ENCODE measurements around the gene CAMSAP2. TPM values are rescaled to one million over a fixed set of nuclear protein-coding genes. Genes with fewer than 3 reads are reported as not detected.
"Not testable (repeated sequence)": the region's sequence is repeated elsewhere in the genome, so short reads cannot be mapped to it uniquely, and the experiment has no call there.

Gene CAMSAP2
- total RNA-seq, 1 experiment from 2014 or later, result 24.3 TPM

DNA sequence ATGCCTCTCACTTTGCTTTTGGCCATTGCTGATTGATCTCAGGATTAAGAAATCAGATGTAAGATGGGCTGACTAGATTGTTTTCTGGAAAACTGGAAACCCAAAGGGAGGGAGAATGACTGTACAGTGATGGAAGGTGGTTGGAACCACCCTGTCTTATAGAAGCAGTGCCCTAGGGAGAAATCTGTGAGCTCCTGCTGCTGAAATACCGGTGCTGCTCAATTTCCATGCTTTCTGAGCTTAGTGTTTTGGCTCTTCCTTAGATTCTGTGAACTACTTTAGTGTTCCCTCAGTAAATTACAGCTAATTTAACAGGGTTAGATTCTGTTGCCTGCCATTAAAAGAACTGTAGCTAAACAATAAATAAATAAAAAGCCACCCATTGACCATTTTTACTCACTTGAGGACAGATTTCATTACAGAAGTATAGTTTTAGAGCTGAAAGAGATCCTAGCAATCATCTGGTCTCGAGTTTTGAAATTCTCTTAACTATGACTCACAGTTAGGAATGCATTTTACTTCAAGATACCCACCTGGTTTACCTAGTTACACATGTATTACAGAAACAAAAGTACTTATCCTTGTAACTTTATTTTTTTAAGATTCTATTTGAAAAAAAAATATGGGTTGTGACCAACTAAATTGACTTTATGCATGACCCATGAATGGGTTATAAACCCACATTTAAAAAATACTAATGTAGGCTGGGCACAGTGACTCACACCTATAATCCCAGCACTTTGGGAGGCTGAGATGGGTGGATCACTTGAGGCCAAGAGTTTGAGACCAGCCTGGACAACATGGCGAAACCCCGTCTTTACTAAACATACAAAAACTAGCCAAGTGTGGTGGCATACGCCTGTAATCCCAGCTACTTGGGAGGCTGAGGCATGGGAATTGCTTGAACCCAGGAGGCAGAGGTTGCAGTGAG, 33.2 kb downstream of the CAMSAP2 start:
- DNase-seq, result no peak
- Histone ChIP-seq H3K36me3 (peaks cover 35% of the 10 kb centered on the region), H3K4me3 (no peak overlapping the region), H3K27me3 (no peaks in the 10 kb centered on the region), H3K9me3 (no peaks in the 10 kb centered on the region)

DNA sequence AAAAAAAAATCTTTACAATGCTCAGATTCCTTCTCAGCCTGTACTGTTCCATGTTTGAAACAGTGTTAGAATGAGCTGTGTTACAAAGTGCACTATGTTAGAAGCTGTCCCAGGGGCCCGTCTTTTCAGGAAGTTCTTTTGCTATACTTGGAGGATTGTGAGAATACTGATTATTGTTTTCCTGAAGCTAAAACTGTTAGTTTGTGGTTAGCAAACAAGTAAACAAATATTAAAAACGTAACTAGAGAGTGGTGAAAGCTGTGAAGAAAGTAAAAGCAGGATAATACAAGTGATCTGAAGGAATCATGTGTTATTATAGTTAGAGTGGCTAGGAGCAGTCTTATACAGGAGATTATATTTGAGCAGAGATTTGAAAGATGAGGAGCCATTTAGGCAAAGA, 35.6 kb downstream of the CAMSAP2 start:
- H3K4me3 ChIP-seq, result no peak overlapping the region
- no peak for DNase-seq
- H3K36me3 ChIP-seq, result peaks cover 18% of the 10 kb centered on the region
- no peaks in the 10 kb centered on the region for H3K9me3 ChIP-seq
- no peaks in the 10 kb centered on the region for H3K27me3 ChIP-seq

GRCh38 chr1:200774735-200775444, 36.2 kb downstream of the CAMSAP2 start:
- no peaks in the 10 kb centered on the region for H3K27me3 ChIP-seq
- H3K4me3 ChIP-seq, result no peak overlapping the region
- peaks cover 12% of the 10 kb centered on the region for H3K36me3 ChIP-seq
- no peak for DNase-seq
- H3K9me3 ChIP-seq, result no peaks in the 10 kb centered on the region

- Histone ChIP-seq H3K36me3 (peaks cover 9% of the 10 kb centered on the region), H3K27me3 (no peaks in the 10 kb centered on the region), H3K4me3 (no peak overlapping the region), H3K9me3 (no peaks in the 10 kb centered on the region)
- no peak for DNase-seq
Observed at GRCh38 chr1:200775850-200776249, 37.2 kb downstream of the CAMSAP2 start.

- no peaks in the 10 kb centered on the region for H3K27me3 ChIP-seq
- H3K36me3 ChIP-seq, result peaks cover 15% of the 10 kb centered on the region
- no peak overlapping the region for H3K4me3 ChIP-seq
- DNase-seq, result peak; percentile 22
- H3K9me3 ChIP-seq, result no peaks in the 10 kb centered on the region; the same call in 1 of the 2 replicates
Observed at GRCh38 chr1:200776949-200777348, 38.3 kb downstream of the CAMSAP2 start.

DNA sequence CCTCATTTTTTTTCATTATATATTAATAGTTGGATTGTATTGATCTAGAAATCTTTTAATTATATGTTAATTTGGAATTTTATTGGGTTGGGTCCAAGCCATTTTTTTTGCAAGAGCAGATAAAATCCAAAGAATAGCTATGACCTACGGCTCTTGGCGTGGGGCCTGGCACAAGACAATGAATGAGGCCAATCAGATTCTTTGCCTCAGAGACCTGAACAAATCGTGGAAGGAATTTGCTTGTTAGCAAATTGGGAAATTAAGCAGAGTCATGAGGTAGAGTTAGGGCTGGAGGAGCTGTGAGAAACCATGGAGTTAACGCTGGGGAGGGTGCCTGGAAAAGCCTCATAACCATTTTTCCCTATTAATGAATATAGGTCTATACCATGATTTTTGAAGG, 40.1 kb downstream of the CAMSAP2 start:
- Histone ChIP-seq H3K4me3 (no peak overlapping the region), H3K36me3 (peaks cover 27% of the 10 kb centered on the region), H3K9me3 (peaks cover 4% of the 10 kb centered on the region; the same call in 1 of the 2 replicates), H3K27me3 (no peaks in the 10 kb centered on the region)
- DNase-seq, result no peak

GRCh38 chr1:200779326-200779725, 40.6 kb downstream of the CAMSAP2 start:
- no peak overlapping the region for H3K4me3 ChIP-seq
- no peaks in the 10 kb centered on the region for H3K27me3 ChIP-seq
- H3K36me3 ChIP-seq, result peaks cover 30% of the 10 kb centered on the region
- H3K9me3 ChIP-seq, result peaks cover 4% of the 10 kb centered on the region; the same call in 1 of the 2 replicates
- no peak for DNase-seq

DNA sequence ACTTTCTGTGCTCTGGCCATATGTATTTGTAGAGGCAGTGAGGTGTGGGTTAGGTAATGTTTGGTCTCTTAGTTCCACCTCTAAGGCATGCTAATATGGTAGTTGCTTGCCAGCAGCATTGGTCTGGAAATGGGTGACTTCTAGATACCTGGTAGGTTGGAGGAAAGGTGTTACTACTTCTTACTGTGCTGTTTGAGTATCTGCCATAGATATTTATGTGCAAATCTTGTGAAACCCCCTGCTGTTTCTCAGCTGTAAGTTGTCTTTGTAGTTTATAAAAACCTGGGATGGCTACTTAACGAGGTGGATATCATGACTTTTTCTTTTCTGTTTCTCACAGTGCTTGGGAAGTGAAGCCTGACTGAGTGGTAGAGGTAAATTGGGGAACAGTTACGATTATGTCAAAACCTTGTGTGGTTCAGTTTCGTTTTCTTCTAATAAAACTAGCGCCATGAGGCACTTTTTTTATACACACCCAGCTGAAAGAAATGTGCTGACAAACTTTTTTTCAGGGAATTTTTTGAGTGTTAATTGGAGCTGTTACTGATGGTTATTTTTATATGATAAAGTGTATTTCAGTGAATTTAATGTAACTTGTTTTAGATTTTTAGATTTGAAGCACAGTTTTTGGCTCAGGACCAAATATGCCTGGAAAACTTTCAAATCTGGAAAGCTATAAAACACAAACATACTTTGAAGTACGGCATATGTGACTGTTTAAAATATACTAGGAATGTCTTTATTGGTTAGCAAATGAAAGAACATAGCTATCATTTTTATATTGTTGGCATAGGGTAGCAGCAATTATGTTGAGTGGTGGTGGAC, 42.1 kb downstream of the CAMSAP2 start:
- Histone ChIP-seq H3K36me3 (peaks cover 35% of the 10 kb centered on the region), H3K9me3 (peaks cover 4% of the 10 kb centered on the region; the same call in 1 of the 2 replicates), H3K27me3 (no peaks in the 10 kb centered on the region), H3K4me3 (peak overlapping the region; percentile 33)
- no peak for DNase-seq

DNA sequence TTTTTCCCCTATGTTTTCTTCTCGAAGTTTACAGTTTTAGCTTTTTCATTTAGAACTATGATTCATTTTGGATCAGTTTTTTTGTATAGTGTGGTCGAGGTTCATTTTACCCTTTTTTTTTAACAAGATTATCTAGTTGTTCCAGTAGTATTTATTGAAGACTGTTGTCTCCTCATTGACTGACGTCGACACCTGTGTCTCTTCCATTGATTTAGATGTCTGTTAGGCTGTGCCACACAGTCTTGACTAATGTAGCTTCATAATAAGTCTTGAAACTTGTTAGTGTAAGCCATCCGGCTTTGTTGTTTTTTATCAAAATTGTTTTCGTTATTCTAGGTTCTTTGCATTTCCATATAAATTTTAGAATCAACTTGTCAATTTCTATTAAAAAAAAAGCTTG, 45.2 kb downstream of the CAMSAP2 start:
- DNase-seq, result no peak
- peaks cover 42% of the 10 kb centered on the region for H3K36me3 ChIP-seq
- H3K27me3 ChIP-seq, result no peaks in the 10 kb centered on the region
- H3K9me3 ChIP-seq, result peaks cover 4% of the 10 kb centered on the region; the same call in 1 of the 2 replicates
- H3K4me3 ChIP-seq, result no peak overlapping the region

DNA sequence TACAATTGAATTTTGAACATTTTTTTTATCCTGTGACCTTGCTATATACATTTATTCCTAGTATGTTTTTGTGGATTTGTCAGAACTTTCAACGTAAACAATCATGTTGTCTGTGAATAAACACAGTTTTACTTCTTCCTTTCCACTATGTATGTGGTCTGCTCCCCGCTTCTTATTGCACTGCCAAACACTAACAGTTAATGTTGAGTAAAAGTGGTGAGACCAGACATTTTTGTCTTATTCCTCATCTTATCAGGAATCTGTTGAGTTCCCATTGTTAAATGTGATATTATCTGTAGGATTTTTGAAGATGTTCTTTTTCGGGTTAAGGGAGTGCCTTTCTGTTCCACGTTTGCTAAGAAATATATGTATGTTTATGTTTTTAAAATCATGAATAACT, 45.9 kb downstream of the CAMSAP2 start:
- H3K4me3 ChIP-seq, result no peak overlapping the region
- H3K36me3 ChIP-seq, result peaks cover 48% of the 10 kb centered on the region
- H3K27me3 ChIP-seq, result no peaks in the 10 kb centered on the region
- peaks cover 4% of the 10 kb centered on the region; the same call in 1 of the 2 replicates for H3K9me3 ChIP-seq
- no peak for DNase-seq

DNA sequence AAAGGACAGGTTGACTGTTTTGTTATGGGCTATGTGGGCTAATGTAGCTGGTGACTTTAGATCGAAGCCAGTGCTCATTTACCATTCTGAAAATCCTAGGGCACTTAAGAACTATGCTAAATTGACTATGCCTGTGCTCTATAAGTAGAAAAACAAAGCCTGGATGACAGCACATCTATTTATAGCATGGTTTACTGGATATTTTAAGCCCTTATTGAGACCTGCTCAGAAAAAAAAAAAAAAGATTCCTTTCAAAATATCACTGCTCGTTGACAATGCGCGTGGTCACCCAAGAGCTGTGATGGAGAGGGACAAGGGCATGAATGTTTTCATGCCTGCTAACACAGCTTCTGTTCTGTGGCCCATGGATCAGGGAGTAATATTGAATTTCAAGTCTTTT, 48.1 kb downstream of the CAMSAP2 start:
- DNase-seq, result no peak
- H3K36me3 ChIP-seq, result peaks cover 54% of the 10 kb centered on the region
- H3K4me3 ChIP-seq, result no peak overlapping the region
- no peaks in the 10 kb centered on the region for H3K27me3 ChIP-seq
- peaks cover 10% of the 10 kb centered on the region for H3K9me3 ChIP-seq

GRCh38 chr1:200787896-200788387, 49.2 kb downstream of the CAMSAP2 start:
- no peaks in the 10 kb centered on the region for H3K27me3 ChIP-seq
- H3K36me3 ChIP-seq, result peaks cover 47% of the 10 kb centered on the region
- H3K9me3 ChIP-seq, result peaks cover 9% of the 10 kb centered on the region
- DNase-seq, result no peak
- H3K4me3 ChIP-seq, result no peak overlapping the region

DNA sequence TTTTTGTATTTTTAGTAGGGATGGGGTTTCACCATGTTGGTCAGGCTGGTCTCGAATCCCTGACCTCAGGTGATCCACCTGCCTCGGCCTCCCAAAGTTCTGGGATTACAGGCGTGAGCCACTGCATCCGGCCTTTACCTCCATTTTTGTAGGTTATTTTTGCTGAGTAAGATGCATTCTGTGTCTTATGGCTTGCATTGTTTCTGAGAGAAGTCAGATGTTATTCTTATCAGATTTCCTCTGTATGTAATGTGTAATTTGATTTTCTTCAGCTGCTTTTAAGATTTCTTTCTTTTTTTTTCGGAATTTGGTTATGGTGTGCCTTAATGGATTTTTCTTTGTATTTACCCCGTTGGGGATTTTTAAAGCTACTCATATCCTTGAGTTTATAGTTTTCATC, 52.3 kb downstream of the CAMSAP2 start:
- H3K9me3 ChIP-seq, H3K27me3 ChIP-seq, H3K4me3 ChIP-seq, DNase-seq: not testable (repeated sequence)
- H3K36me3 ChIP-seq, result peaks cover 39% of the 10 kb centered on the region

DNA sequence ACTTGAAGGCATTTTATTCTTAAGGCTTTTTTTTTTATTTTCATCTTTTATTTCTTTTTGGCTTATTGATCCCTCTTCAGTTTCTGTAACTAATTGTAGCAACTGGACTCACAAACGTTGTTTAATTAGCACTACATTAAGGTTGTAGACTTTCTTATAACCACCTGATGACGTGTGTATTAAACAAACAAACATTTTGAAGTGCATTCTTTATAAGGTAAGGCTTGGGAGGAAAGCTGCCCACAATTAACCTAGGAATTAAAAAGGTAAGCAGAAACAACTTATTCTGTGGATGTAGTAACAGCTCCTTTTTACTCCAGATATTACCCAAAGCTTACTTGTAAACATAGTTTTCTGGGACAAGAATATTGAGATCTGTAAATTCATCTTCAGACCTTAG, 55.0 kb downstream of the CAMSAP2 start:
- DNase-seq, result no peak
- peaks cover 32% of the 10 kb centered on the region for H3K36me3 ChIP-seq
- H3K27me3 ChIP-seq, result no peaks in the 10 kb centered on the region
- H3K4me3 ChIP-seq, result no peak overlapping the region
- H3K9me3 ChIP-seq, result peaks cover 6% of the 10 kb centered on the region

DNA sequence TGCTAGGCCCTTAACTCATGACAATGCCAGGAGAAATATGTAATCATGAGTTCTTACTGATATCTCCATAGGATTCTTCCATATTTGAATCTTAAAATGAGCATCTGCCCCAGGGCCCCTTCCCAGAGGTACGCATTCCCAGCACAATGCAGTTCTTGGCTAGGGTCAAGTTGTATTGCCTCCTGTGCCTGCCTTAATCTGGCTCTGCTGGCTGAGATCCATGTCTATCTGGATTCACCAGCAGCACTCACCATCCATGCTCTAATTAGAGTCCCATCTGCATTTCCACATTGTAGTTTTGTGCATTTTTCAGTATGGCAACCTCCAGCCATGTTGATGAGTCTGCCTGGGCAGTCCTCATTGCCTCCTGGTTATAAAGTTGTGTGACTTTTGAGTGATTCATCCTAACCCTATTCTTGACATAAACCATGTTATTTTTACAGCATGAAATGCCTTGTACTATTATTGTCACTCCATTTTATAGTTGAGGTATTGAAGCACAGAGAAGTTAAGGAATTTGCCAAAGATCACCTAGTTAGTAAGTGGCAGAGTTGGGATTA, 55.9 kb downstream of the CAMSAP2 start:
- peaks cover 6% of the 10 kb centered on the region for H3K9me3 ChIP-seq
- no peaks in the 10 kb centered on the region for H3K27me3 ChIP-seq
- H3K36me3 ChIP-seq, result peaks cover 26% of the 10 kb centered on the region
- H3K4me3 ChIP-seq, result no peak overlapping the region
- DNase-seq, result peak; percentile 32

GRCh38 chr1:200795156-200795555, 56.5 kb downstream of the CAMSAP2 start:
- Histone ChIP-seq H3K36me3 (peaks cover 26% of the 10 kb centered on the region), H3K27me3 (no peaks in the 10 kb centered on the region), H3K9me3 (peaks cover 6% of the 10 kb centered on the region), H3K4me3 (no peak overlapping the region)
- no peak for DNase-seq
